Gastroesophageal sphincter (tissue), 4 donors: ENCODE results near the gene TBC1D8. TPM values are rescaled to one million over a fixed set of nuclear protein-coding genes. Genes with fewer than 3 reads are reported as not detected.

Experiments
- ATAC-seq: fragments of 150-250 bp; one replicate; pipeline ENCODE4 v1.9.1; 2016; ENCODE audit warnings: mild to moderate bottlenecking, moderate library complexity
- H3K27ac ChIP-seq, 4 donors: fragments of 200-600 bp; sonication (generic) in 3 of 4; 1 replicate in 3 of 4; 2 replicates in 1 of 4; pipeline ENCODE4 v1.5.1; 2016 to 2019
- H3K27me3 ChIP-seq: fragments of 200-600 bp; sonication (generic); one replicate; pipeline ENCODE4 v1.5.1; 2019
- H3K36me3 ChIP-seq, 2 donors: fragments of 200-600 bp; sonication (generic); one replicate each; pipeline ENCODE4 v1.5.1; 2019; ENCODE audit warnings: control low read depth in 1 of 2
- H3K4me1 ChIP-seq, 3 donors: fragments of 200-600 bp; sonication (generic); 1 replicate in 2 of 3; 2 replicates in 1 of 3; pipeline ENCODE4 v1.5.1; 2016 to 2019; ENCODE audit warnings: control low read depth in 2 of 3
- H3K4me3 ChIP-seq, 2 donors: fragments of 200-600 bp; sonication (generic); one replicate each; pipeline ENCODE4 v1.5.1; 2019; ENCODE audit warnings: mild to moderate bottlenecking in 1 of 2, moderate library complexity in 1 of 2
- H3K9me3 ChIP-seq, 3 donors: fragments of 200-600 bp; sonication (generic); one replicate each; pipeline ENCODE4 v1.5.1; 2017 to 2019; ENCODE audit warnings: control low read depth in 2 of 3
- CTCF ChIP-seq, 4 experiments: fragments of 200-600 bp in 2 of 4; fragments of 450-650 bp in 2 of 4; sonication (generic) in 1 of 4; IDR thresholded peaks; one replicate each; pipeline ENCODE4 v1.5.1; 2017 to 2019; ENCODE audit warnings: antibody characterized with exemption in 4 of 4, mild to moderate bottlenecking in 2 of 4, moderate library complexity in 2 of 4
- EP300 ChIP-seq: sonication (generic); formaldehyde crosslinking; IDR thresholded peaks from one replicate; pipeline ENCODE4 v1.6.1; 2017; ENCODE audit warnings: antibody characterized with exemption, mild to moderate bottlenecking
- POLR2A ChIP-seq, 2 donors: fragments of 450-650 bp; IDR thresholded peaks; one replicate each; pipeline ENCODE4 v1.6.1; 2017; ENCODE audit warnings: antibody characterized with exemption in 2 of 2, mild to moderate bottlenecking in 2 of 2, moderate library complexity in 1 of 2
- POLR2AphosphoS5 ChIP-seq: sonication (generic); formaldehyde crosslinking; IDR thresholded peaks from one replicate; pipeline ENCODE4 v1.6.1; 2017; ENCODE audit warnings: antibody characterized with exemption
- WGBS, 2 donors: methylation state at CpG; one replicate each; pipeline ENCODE4 v1.1.5; 2018; ENCODE audit warnings: low coverage in 1 of 2; 5-methylcytosine and 5-hydroxymethylcytosine counted together
- total RNA-seq, 4 donors: library from RNA; depleted of rRNA; stranded (reverse); fragments of >200 nt; gene quantifications; one replicate each; pipeline ENCODE4 v1.1.0, GENCODE V29; 2016

TBC1D8 gene
- total RNA-seq, 4 donors from 2014 or later, result 14.9 to 45.5 (median 32.6) TPM

- Histone ChIP-seq H3K9me3 (peaks cover 0 to 19% (median 0%) of the 10 kb centered on the region in 3 donors), H3K27me3 (no peaks in the 10 kb centered on the region), H3K4me1 (peaks cover 0 to 7% (median 0%) of the 10 kb centered on the region in 3 donors), H3K27ac (no peak overlapping the region), H3K4me3 (no peak overlapping the region), H3K36me3 (no peaks in the 10 kb centered on the region)
- WGBS, 2 donors, result 91% methylated on average over 2 of the region's 2 CpGs; no CpG with 5 or more reads in 1 of the 2 donors
- ATAC-seq, result no peak
- TF ChIP-seq CTCF (IDR thresholded peaks at IDR 0.05), result no peak
Observed at GRCh38 chr2:101164021-101164420, 12.8 kb upstream of the TBC1D8 start.

- TF ChIP-seq EP300 (no peak), POLR2AphosphoS5 (no peak), CTCF (IDR thresholded peaks at IDR 0.05) (no peak), POLR2A (IDR thresholded peaks at IDR 0.05) (no peak)
- peaks cover 0 to 9% (median 0%) of the 10 kb centered on the region in 3 donors for H3K9me3 ChIP-seq
- H3K4me1 ChIP-seq, result peaks cover 0 to 7% (median 0%) of the 10 kb centered on the region in 3 donors
- no peak overlapping the region for H3K27ac ChIP-seq
- 59 to 83% methylated on average over 7 to 8 of the region's 9 CpGs for WGBS, 2 donors
- no peaks in the 10 kb centered on the region for H3K27me3 ChIP-seq
- H3K4me3 ChIP-seq, result no peak overlapping the region
- no peaks in the 10 kb centered on the region for H3K36me3 ChIP-seq
- ATAC-seq, result no peak
Observed at GRCh38 chr2:101162561-101163330, 11.6 kb upstream of the TBC1D8 start.

GRCh38 chr2:101161658-101162057, 10.5 kb upstream of the TBC1D8 start:
- Histone ChIP-seq H3K4me1 (peaks cover 0 to 7% (median 0%) of the 10 kb centered on the region in 3 donors), H3K27ac (no peak overlapping the region), H3K27me3 (no peaks in the 10 kb centered on the region), H3K36me3 (no peaks in the 10 kb centered on the region), H3K4me3 (no peak overlapping the region), H3K9me3 (no peaks in the 10 kb centered on the region)
- TF ChIP-seq POLR2AphosphoS5 (no peak), POLR2A (IDR thresholded peaks at IDR 0.05) (no peak)
- ATAC-seq, result no peak
- whole genome bisulfite sequencing, 2 donors, result 80 to 83% methylated on average over 1 to 2 of the region's 3 CpGs

- no peaks in the 10 kb centered on the region for H3K27me3 ChIP-seq
- no peaks in the 10 kb centered on the region for H3K36me3 ChIP-seq
- no peak overlapping the region for H3K27ac ChIP-seq
- no peak overlapping the region for H3K4me3 ChIP-seq
- H3K9me3 ChIP-seq, result no peaks in the 10 kb centered on the region
- ATAC-seq, result no peak
- 75 to 100% methylated on average over 1 to 2 of the region's 3 CpGs for WGBS, 2 donors
- no peak for TF ChIP-seq POLR2A (IDR thresholded peaks at IDR 0.05)
- peak; percentile 18 for TF ChIP-seq POLR2AphosphoS5
- peaks cover 0 to 7% (median 0%) of the 10 kb centered on the region in 3 donors for H3K4me1 ChIP-seq
Observed at GRCh38 chr2:101160454-101160853, 9.3 kb upstream of the TBC1D8 start.

- no peak overlapping the region for H3K27ac ChIP-seq
- H3K27me3 ChIP-seq, result no peaks in the 10 kb centered on the region
- TF ChIP-seq POLR2AphosphoS5 (no peak), POLR2A (IDR thresholded peaks at IDR 0.05) (no peak), EP300 (no peak), CTCF (IDR thresholded peaks at IDR 0.05) (no peak)
- H3K4me1 ChIP-seq, result peaks cover 0 to 7% (median 0%) of the 10 kb centered on the region in 3 donors
- H3K4me3 ChIP-seq, result no peak overlapping the region
- no peaks in the 10 kb centered on the region for H3K36me3 ChIP-seq
- 100% methylated on average over 2 of the region's 2 CpGs; no CpG with 5 or more reads in 1 of the 2 donors for WGBS, 2 donors
- H3K9me3 ChIP-seq, result no peaks in the 10 kb centered on the region
- no peak for ATAC-seq
Observed at GRCh38 chr2:101159526-101159925, 8.3 kb upstream of the TBC1D8 start.

GRCh38 chr2:101157272-101157671, 6.1 kb upstream of the TBC1D8 start:
- Histone ChIP-seq H3K9me3 (no peaks in the 10 kb centered on the region), H3K4me1 (peaks cover 0 to 18% (median 5%) of the 10 kb centered on the region in 3 donors), H3K36me3 (no peaks in the 10 kb centered on the region), H3K4me3 (no peak overlapping the region), H3K27me3 (no peaks in the 10 kb centered on the region), H3K27ac (no peak overlapping the region)
- 90 to 93% methylated on average over 2 to 4 of the region's 6 CpGs for WGBS, 2 donors
- no peak for ATAC-seq
- TF ChIP-seq EP300, result no peak
- TF ChIP-seq POLR2AphosphoS5, result no peak
- TF ChIP-seq POLR2A (IDR thresholded peaks at IDR 0.05), result no peak
